ENCODE results near the gene CAV1. TPM values are rescaled to one million over a fixed set of nuclear protein-coding genes. Genes with fewer than 3 reads are reported as not detected.

Gene CAV1
- polyA plus RNA-seq, 1 donor (not counting 4 experiments of a cell fraction or from before 2014, with no cell fraction given): 2,905 TPM

GRCh38 chr7:116601426-116601825 lies 76.6 kb downstream of the CAV1 start:
- Histone ChIP-seq H3K27me3 (ENCODE audit: control insufficient read depth, extremely low read depth, insufficient read depth, low read length) (no peaks in the 10 kb centered on the region), H3K4me3 (ENCODE audit: control insufficient read depth in 2 of 3, extremely low read depth in 1 of 3, insufficient read depth in 2 of 3, low read depth in 1 of 3, low read length in 3 of 3) (no peak overlapping the region), H3K9me1 (ENCODE audit: control insufficient read depth, extremely low read depth, insufficient read depth, low read length) (no peaks in the 10 kb centered on the region), H3K9me3 (ENCODE audit: control insufficient read depth, low read depth, low read length) (no peaks in the 10 kb centered on the region), H3K79me2 (ENCODE audit: control insufficient read depth, insufficient read depth, low read length) (no peaks in the 10 kb centered on the region), H4K20me1 (ENCODE audit: control insufficient read depth, extremely low read depth, insufficient read depth, low read length) (no peaks in the 10 kb centered on the region), H3K36me3 (ENCODE audit: control insufficient read depth in 2 of 2, extremely low read depth in 1 of 2, insufficient read depth in 2 of 2, low read length in 2 of 2) (no peaks in the 10 kb centered on the region), H2AFZ (ENCODE audit: control insufficient read depth, low read length) (peak overlapping the region; percentile 21), H3K4me1 (ENCODE audit: control insufficient read depth, extremely low read depth, insufficient read depth, low read length) (no peaks in the 10 kb centered on the region), H3K4me2 (ENCODE audit: control insufficient read depth, extremely low read depth, insufficient read depth, low read depth, low read length) (no peak overlapping the region), H3K27ac (ENCODE audit: control insufficient read depth, insufficient read depth, low read length) (no peak overlapping the region), H3K9ac (ENCODE audit: control insufficient read depth, extremely low read depth, insufficient read depth, low read length) (no peak overlapping the region)
- no peak for FAIRE-seq
- DNase-seq (ENCODE audit: low read depth, low spot score): no peak
- dilution Hi-C loops (cut with MboI; ENCODE audit: extremely low pct_ligation_motif_present, low sequenced_read_pairs): no loop called here
- no peak for TF ChIP-seq EZH2 (IDR thresholded peaks at IDR 0.05; ENCODE audit: low read length)
- no peak for TF ChIP-seq CTCF (optimal IDR thresholded peaks at IDR 0.05 in 1 of 3, IDR thresholded peaks at IDR 0.05 in 1 of 3, conservative IDR thresholded peaks at IDR 0.05 in 1 of 3; ENCODE audit: extremely low read depth in 1 of 3, insufficient read depth in 2 of 3, low read length in 3 of 3)

DNA sequence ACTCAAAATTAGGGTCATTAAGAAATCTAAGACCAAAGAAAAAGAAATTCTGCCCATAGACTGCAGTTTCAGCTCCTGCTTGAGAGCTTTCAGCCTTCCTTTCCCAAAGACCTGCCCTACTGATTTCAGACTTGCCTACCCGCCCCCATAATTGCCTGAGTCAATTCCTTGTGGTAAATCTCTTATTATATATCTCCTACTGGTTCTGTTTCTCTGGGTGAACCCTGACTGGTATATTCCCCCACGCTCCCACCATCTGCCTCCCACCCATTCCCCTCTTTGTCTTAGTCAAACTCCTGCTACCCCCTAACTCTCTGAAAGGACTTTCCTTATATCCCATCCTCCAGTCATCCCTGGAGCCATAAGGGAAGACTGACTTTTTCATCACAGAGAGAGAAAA lies 82.5 kb downstream of the CAV1 start:
- Histone ChIP-seq H3K27ac (ENCODE audit: control insufficient read depth, insufficient read depth, low read length) (no peak overlapping the region), H3K27me3 (ENCODE audit: control insufficient read depth, extremely low read depth, insufficient read depth, low read length) (no peaks in the 10 kb centered on the region), H2AFZ (ENCODE audit: control insufficient read depth, low read length) (no peak overlapping the region), H4K20me1 (ENCODE audit: control insufficient read depth, extremely low read depth, insufficient read depth, low read length) (no peaks in the 10 kb centered on the region), H3K79me2 (ENCODE audit: control insufficient read depth, insufficient read depth, low read length) (no peaks in the 10 kb centered on the region), H3K9me1 (ENCODE audit: control insufficient read depth, extremely low read depth, insufficient read depth, low read length) (no peaks in the 10 kb centered on the region), H3K9me3 (ENCODE audit: control insufficient read depth, low read depth, low read length) (no peaks in the 10 kb centered on the region), H3K36me3 (ENCODE audit: control insufficient read depth in 2 of 2, extremely low read depth in 1 of 2, insufficient read depth in 2 of 2, low read length in 2 of 2) (no peaks in the 10 kb centered on the region), H3K4me3 (ENCODE audit: control insufficient read depth in 2 of 3, extremely low read depth in 1 of 3, insufficient read depth in 2 of 3, low read depth in 1 of 3, low read length in 3 of 3) (no peak overlapping the region), H3K4me2 (ENCODE audit: control insufficient read depth, extremely low read depth, insufficient read depth, low read depth, low read length) (no peak overlapping the region), H3K9ac (ENCODE audit: control insufficient read depth, extremely low read depth, insufficient read depth, low read length) (no peak overlapping the region), H3K4me1 (ENCODE audit: control insufficient read depth, extremely low read depth, insufficient read depth, low read length) (no peaks in the 10 kb centered on the region)
- no peak for TF ChIP-seq EZH2 (IDR thresholded peaks at IDR 0.05; ENCODE audit: low read length)
- TF ChIP-seq CTCF (optimal IDR thresholded peaks at IDR 0.05 in 1 of 3, IDR thresholded peaks at IDR 0.05 in 1 of 3, conservative IDR thresholded peaks at IDR 0.05 in 1 of 3; ENCODE audit: extremely low read depth in 1 of 3, insufficient read depth in 2 of 3, low read length in 3 of 3): no peak
- dilution Hi-C loops (cut with MboI; ENCODE audit: extremely low pct_ligation_motif_present, low sequenced_read_pairs): no loop called here
- FAIRE-seq (no peak), DNase-seq (ENCODE audit: low read depth, low spot score) (no peak)
